ENCODE measurements around the gene DYNC1I1. TPM values are rescaled to one million over a fixed set of nuclear protein-coding genes. Genes with fewer than 3 reads are reported as not detected.
A peak's percentile ranks its signal among the peaks of the same experiment; 100 is the strongest.

Gene DYNC1I1
- total and polyA plus RNA-seq, 2 of the 13 experiments (the other 11 are each of a cell fraction or from before 2014, with no cell fraction given) = not detected

DNA sequence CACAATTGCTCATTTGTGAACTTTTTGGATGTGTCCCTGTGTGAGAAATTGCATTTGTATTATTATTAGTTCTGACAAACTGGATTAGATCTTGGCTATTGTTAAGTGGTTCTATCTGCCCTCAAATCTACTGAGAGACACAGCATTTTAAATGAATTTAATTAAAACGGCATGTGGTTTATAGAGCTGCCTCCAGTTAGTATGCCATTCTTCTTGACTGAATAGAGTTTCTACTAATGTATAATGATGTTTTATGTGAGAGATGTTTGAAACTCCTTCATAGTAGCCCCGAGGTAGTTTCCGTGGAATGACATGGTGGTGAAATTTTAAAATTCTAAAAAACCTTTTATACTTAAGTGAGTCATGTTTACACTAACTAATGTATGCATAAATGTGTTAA is 110.9 kb downstream of the DYNC1I1 start:
- Histone ChIP-seq H3K4me3 (replicated peaks in 1 of 3; ENCODE audit: insufficient read depth in 1 of 3, low read depth in 2 of 3, low read length in 3 of 3) (no peak overlapping the region), H3K79me2 (ENCODE audit: insufficient read depth, low read length) (no peaks in the 10 kb centered on the region), H3K4me2 (ENCODE audit: low read depth, low read length) (no peak overlapping the region), H3K27me3 (ENCODE audit: control insufficient read depth in 1 of 2, insufficient read depth in 2 of 2, low read length in 2 of 2) (no peaks in the 10 kb centered on the region), H3K9me3 (ENCODE audit: low read length) (no peaks in the 10 kb centered on the region), H3K9ac (ENCODE audit: insufficient read depth, low read depth, low read length) (no peak overlapping the region), H3K4me1 (ENCODE audit: insufficient read depth, low read length) (no peaks in the 10 kb centered on the region), H3K36me3 (replicated peaks in 1 of 2; ENCODE audit: control insufficient read depth in 1 of 2, insufficient read depth in 2 of 2, low read length in 2 of 2) (no peaks in the 10 kb centered on the region), H4K20me1 (ENCODE audit: insufficient read depth, low read length) (no peaks in the 10 kb centered on the region), H3K27ac (ENCODE audit: extremely low read length, insufficient read depth, low read length) (no peak overlapping the region), H2AFZ (ENCODE audit: low read length) (no peak overlapping the region)
- ATAC-seq (no peak), FAIRE-seq (no peak), DNase-seq (ENCODE audit: low spot score) (no peak)
- intact Hi-C loops (cut with micrococcal nuclease; ENCODE audit: unreplicated experiment) (no loop called here), in situ Hi-C loops (cut with HindIII; ENCODE audit: extremely low pct_ligation_motif_present, low pct_unique_long_range_greater_than_20kb) (no loop called here)
- TF ChIP-seq SUZ12 (IDR thresholded peaks at IDR 0.05; ENCODE audit: low read depth, low read length) = no peak
- no peak for TF ChIP-seq ZBTB20 (CRISPR knock-in tag; IDR thresholded peaks at IDR 0.05; ENCODE audit: borderline replicate concordance, low read depth)
- no TSS peak for BruUV-seq (replicated peaks)
- WGBS (ENCODE audit: low lambda C conversion rate) = 18% methylated on average over 3 of the region's 3 CpGs
- ChIA-PET CTCF (ENCODE audit: low intra/inter-chr PET ratio, low total read pairs) (no interaction called here), POLR2A (no interaction called here)

DNA sequence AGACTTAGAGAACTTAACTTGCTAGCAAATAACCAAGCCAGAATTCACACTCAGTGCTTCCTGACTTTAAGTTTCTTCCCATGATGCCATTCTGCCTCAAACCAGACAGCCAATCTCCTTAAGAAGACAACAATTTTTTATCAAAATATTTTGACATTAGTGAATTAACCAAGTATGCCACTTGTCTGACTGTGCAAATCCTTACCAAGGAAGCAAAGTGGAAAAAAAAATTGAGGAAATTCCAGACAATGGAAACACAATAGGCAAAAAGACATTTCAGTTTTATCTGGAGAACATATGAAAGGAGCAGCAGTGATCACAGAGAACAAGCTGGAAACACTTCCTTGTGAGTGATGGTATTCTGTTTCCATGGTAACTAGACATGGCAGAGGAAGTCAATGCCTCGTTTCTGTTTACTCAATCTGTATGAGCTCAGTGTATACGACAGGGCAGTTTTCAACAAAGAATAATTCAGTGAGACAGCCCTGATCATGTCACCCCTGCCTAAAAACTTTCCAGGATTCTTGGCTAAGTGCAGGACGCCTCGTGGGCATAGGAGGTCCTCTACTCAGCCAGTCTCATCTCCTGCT is 114.2 kb downstream of the DYNC1I1 start:
- intact Hi-C loops (cut with micrococcal nuclease; ENCODE audit: unreplicated experiment) (no loop called here), in situ Hi-C loops (cut with HindIII; ENCODE audit: extremely low pct_ligation_motif_present, low pct_unique_long_range_greater_than_20kb) (no loop called here)
- H3K27ac ChIP-seq (ENCODE audit: extremely low read length, insufficient read depth, low read length) = no peak overlapping the region
- no peak overlapping the region for H2AFZ ChIP-seq (ENCODE audit: low read length)
- ChIA-PET CTCF (ENCODE audit: low intra/inter-chr PET ratio, low total read pairs) (no interaction called here), POLR2A (no interaction called here)
- no peaks in the 10 kb centered on the region for H3K9me3 ChIP-seq (ENCODE audit: low read length)
- H3K9ac ChIP-seq (ENCODE audit: insufficient read depth, low read depth, low read length) = no peak overlapping the region
- no peaks in the 10 kb centered on the region for H3K36me3 ChIP-seq (replicated peaks in 1 of 2; ENCODE audit: control insufficient read depth in 1 of 2, insufficient read depth in 2 of 2, low read length in 2 of 2)
- no peak overlapping the region for H3K4me2 ChIP-seq (ENCODE audit: low read depth, low read length)
- no TSS peak for BruUV-seq (replicated peaks)
- TF ChIP-seq RFX1 (IDR thresholded peaks at IDR 0.05) = peak; percentile 64; the same call in 1 of the 2 replicates
- peak; percentile 61 for TF ChIP-seq RFX3 (CRISPR knock-in tag; IDR thresholded peaks at IDR 0.05)
- no peak for TF ChIP-seq PHB2 (IDR thresholded peaks at IDR 0.05; ENCODE audit: partially characterized antibody)
- no peak for FAIRE-seq
- no peak overlapping the region for H3K4me3 ChIP-seq (replicated peaks in 1 of 3; ENCODE audit: insufficient read depth in 1 of 3, low read depth in 2 of 3, low read length in 3 of 3)
- H4K20me1 ChIP-seq (ENCODE audit: insufficient read depth, low read length) = no peaks in the 10 kb centered on the region
- peak; percentile 41; the same call in 1 of the 3 replicates for ATAC-seq
- 0% methylated on average over 4 of the region's 4 CpGs for WGBS (ENCODE audit: low lambda C conversion rate)
- DNase-seq (ENCODE audit: low spot score) = peak; percentile 35
- H3K79me2 ChIP-seq (ENCODE audit: insufficient read depth, low read length) = no peaks in the 10 kb centered on the region
- no peaks in the 10 kb centered on the region for H3K4me1 ChIP-seq (ENCODE audit: insufficient read depth, low read length)
- no peaks in the 10 kb centered on the region for H3K27me3 ChIP-seq (ENCODE audit: control insufficient read depth in 1 of 2, insufficient read depth in 2 of 2, low read length in 2 of 2)

All from HepG2 (cell line).